HG02885 (cell line): ENCODE results near the gene RHO.
"Not testable (repeated sequence)": the region's sequence is repeated elsewhere in the genome, so short reads cannot be mapped to it uniquely, and the experiment has no call there.

Source experiments
- ATAC-seq: cut with Tn5 transposase; IDR thresholded peaks from one replicate; pipeline ENCODE4 v1.9.1; 2021; ENCODE audit warnings: mild to moderate bottlenecking; ENCODE audit not compliant: unreplicated experiment, poor library complexity

RHO gene

DNA sequence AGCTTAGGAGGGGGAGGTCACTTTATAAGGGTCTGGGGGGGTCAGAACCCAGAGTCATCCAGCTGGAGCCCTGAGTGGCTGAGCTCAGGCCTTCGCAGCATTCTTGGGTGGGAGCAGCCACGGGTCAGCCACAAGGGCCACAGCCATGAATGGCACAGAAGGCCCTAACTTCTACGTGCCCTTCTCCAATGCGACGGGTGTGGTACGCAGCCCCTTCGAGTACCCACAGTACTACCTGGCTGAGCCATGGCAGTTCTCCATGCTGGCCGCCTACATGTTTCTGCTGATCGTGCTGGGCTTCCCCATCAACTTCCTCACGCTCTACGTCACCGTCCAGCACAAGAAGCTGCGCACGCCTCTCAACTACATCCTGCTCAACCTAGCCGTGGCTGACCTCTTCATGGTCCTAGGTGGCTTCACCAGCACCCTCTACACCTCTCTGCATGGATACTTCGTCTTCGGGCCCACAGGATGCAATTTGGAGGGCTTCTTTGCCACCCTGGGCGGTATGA, at the start of gene RHO:
RHO (plus strand) TSS at position 51 of the 512 bp plus-strand sequence; CDS start at position 146, 95 bp downstream.
- no peak for ATAC-seq

DNA sequence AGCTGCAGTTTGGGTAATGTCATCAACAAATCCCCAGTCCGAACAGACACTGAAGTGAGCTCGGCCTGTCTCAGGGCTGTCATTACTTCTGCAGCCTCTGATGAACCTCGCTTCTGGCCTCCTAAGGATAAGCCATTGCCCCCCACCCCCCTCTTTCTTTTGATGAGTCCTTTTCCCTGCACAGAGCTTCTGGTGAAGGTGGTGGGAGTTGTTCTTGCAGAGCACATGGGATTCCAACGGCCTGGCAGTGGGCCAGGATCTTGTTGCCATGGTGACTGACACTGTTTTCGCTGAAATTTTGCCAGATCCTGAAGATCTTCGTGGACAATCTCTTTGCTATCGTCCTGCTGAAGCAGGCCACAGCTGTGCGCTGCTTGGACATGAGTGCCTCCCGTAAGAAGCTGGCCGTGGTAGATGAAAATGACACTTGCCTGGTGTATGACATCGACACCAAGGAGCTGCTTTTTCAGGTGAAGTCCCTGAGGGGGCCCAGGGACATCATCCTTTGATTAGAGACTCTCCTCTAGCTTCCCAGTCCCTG, 47.1 kb upstream of the RHO start:
- not testable (repeated sequence) for ATAC-seq

DNA sequence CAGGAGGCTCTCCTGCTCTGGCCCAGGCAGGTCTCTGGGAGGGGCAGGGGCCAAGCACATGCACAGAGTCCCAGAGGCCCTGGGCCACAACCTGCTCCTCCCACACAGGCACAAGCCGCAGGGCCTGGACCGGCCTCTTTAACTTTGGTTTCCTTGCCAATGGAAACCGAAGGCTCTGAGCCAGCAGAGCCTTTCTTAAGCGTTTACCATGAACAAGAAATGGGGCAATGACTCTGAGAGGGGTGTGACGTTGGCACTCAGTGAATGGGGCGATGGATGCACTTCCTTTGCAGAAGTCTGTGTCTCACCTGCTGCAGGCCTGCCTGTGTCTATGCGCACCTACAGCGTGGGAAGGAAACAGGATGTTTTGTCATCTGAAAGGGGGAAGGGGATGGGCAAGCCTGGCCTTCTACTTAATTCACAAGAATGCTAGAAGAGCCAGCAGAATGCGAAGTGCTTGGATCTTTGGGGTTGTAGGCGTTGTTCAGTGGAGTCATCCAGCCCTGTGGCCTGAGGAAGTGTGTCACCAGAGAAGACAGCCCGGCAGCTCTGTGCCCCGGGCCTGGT, 46.6 kb upstream of the RHO start:
- ATAC-seq: no peak

DNA sequence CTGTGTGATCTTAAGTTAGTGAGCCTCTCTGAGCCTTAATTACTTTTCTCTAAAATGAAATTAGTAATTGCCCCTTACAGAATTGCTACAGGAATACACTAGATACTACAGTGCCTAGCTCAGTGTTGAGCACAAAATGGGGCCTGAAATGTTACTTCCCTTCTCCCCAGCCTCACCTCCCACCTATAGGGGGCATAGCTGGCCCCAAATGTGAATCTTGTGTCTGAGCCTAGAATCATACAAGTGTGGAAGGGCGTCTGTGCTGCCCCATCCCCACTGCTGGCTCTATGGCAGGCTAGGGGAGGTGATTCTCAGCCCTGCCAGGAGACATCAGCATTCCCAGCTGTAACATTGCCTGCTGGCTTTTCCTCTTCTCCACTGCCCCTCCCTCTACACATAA, 45.7 kb upstream of the RHO start:
- ATAC-seq: no peak

DNA sequence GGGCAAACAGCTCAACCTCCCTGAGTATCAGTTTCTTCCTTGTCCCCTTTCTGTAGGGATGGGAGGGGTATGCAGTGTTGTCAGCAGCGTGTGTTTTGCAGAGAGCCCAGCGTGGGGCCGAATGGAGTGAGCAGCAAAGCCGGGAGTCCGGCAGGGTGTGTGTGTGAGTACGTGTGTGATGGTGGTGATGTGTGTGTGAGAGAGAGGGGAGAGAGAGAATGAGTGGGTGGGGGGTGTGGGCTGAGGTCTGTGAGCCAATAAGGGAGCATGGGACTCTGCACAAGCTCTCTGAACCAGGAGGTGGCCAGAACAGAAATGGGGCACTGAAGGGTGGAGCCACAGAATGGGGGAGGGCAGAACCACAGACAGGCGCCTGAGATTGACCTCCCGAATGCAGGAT, 44.6 kb upstream of the RHO start:
- ATAC-seq: no peak

DNA sequence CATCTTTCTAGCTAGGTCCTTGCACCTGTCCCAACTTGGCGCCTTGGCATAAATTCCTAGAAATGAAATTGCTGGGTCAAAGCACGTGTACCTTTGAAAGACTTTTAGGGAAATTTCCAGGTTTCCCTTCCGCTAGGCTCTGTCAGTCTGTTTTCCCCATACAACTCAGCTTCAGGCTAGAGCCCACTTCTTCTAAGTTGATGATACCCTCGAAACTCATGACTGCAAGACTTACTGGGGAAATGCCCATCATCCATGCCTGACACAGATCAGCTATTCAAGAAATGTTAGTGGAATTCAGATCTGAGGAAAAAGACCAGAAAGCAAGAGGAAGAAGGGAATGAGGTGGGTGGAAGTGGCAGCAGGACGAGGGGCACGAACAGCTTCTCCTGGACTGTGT, 43.3 kb upstream of the RHO start:
- not testable (repeated sequence) for ATAC-seq

DNA sequence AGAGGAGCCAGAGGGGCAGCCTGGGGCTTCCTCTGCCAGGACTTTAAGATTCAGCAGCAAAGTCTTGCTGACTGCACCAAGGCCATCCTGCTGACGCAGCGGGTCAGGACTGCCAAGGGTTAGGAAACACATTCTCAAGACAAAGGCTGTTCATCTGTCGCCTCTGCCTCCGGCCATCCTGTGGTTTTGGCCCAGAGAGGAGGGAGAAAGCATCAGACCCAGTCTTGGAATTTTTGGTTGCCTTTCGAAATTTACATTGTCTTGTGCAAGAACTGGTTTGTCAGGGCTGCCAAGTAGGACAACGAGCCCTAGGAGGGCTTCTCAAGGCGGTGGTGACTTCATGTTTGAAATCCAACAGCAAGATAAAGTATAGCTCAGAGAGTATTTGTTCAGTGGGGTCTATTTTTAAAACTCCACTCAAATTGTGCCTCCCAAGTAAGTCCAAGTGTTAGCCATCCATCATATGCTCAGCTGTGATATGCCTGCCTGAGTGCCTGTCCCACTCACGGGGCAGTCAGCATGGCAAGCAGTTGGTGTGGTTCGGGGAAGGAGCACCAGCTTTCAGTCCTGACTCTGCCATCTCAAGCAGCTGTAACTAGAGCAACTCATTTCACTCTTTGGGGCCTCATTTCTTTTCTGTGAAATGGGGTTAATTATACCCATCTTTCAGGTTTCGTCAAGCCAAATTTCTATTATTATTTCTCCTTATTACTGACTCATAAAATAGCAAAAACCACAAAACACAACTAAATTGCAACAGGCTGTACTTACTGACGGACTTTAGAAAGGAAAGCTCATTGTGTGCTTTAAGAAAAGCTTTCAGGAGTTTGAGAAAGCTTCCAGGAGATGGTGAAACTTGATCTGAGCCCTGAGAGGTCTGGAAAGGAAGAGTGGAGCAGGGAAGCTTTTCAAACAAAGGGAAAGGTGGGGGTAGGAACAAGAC, 42.4 kb upstream of the RHO start:
- no peak for ATAC-seq

DNA sequence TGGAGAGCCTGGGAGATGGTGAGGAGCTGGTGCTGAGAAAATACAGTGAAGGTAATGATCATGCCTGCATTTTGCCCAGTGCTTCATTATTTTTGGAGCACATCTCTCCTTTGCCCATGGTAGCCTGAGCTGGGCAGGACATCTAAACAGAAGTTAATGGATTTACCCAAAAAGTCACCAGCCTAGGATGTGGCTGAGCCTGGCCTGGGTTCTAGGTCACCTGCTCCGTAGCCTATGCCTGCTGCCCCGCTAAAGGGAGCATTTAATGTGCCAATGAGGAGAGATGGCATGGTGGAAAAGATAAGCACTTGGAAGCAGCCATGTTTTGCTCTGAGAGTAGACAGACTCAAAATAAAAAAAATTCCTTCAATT, 41.8 kb upstream of the RHO start:
- no peak for ATAC-seq

DNA sequence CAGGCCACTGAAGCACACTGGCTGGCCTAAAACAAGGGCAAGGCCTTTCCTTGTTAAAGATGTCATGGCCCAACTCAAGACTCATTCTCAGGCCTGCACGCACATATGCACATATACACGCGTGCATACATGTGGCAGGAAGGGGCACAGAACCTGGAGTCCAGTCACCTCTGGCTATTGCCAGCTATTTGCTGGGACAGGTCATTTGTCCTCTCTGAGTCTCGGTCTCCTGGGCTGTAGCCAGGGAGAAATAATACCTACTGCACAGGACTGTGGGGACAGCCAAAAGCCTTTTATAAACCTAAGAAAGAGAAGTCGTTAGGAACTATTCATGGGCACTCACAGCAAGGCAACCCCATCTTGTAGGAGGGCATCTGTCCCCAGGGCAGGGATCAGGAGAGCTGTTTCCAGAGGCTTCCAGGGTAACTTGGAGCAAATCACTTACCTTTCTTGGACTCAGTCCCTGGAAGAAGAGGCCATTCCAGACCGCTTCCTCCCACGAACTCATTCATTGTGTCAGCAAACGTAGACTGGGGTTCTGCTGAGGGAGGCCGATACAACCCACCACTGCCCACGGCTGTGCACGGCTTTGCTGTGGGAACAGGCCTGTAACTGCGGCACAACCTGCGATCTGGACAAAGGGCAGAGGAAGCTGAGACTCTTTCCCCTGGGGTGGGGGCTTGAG, 41.1 kb upstream of the RHO start:
- ATAC-seq: no peak

DNA sequence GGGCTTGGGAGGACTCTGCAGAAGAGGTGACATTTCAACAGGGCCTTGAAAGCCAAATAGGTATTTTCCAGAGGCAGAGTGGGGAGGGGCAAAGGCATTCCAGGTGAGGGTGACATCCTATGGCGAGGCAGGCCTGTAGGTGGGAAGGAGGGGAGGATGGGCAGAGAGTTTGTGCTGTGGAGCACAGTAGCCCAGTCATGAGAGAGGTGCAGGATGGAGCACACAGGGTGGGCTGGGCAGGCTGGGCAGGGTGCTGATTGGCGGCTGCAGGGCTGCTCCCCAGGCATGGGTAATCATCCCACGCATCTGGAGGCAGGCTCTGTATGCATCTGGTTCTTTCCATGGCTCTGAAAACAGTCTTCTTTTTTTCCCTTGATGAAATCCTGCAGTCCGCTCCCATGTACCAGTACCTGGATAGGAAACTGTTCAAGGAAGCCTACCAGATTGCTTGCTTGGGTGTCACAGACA, 40.5 kb upstream of the RHO start:
- ATAC-seq: not testable (repeated sequence)

DNA sequence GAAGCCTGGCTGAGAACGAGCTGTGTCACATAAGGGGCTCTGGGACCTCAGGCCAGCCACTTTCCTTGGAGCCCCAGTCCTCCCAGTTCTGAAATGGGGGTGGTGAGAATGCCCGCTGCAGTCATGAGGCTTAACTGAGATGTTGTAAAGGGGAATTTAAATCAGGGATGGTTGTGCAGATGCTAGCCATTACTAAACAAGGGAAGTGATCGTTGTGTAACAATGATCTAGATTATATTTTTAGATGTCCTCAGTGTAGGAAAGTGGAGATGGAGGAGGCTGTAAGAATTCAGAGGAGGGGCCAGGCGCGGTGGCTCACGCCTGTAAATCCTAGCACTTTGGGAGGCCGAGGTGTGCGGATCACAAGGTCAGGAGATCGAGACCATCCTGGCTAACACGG, 39.2 kb upstream of the RHO start:
- ATAC-seq: not testable (repeated sequence)

DNA sequence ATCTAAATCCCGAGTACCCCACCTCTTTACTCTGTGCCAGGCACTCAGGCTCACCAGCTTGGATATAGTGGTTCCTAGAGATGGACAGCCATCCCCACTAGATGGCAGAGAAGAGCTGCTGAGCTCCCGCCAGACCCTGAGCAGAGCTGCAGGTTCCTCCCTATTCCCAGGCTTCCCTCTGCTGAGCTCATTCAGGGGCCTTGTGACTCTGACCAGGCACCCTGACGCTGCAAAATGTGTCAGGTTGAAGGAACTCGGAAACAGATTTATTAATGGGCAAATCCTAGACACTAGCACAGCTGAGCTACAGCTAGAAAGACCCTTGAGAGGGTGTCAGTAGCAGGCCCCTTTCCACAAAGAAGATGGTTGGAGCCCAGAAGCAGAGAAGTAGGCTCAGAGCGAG, 38.2 kb upstream of the RHO start:
- ATAC-seq: no peak

DNA sequence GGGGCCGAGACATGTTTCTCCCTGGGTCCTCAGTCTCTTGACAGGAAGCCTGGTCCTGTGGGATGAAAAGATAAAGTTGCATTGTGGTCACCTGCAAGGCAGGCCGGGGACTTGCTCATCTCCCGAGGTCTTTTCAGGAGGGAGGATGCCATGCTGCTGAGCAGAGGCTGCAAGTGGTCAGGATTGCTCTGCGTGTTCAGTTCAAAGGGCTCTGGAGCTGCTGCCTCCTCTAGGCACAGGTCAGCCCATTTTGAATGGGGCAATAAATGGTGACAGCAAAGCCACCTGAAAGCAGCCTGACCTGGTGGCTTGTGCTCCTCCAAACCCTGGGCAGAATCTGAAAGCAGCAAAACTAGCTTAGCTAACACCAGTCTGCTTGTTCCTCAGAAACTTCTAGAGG, 37.4 kb upstream of the RHO start:
- ATAC-seq: not testable (repeated sequence)

DNA sequence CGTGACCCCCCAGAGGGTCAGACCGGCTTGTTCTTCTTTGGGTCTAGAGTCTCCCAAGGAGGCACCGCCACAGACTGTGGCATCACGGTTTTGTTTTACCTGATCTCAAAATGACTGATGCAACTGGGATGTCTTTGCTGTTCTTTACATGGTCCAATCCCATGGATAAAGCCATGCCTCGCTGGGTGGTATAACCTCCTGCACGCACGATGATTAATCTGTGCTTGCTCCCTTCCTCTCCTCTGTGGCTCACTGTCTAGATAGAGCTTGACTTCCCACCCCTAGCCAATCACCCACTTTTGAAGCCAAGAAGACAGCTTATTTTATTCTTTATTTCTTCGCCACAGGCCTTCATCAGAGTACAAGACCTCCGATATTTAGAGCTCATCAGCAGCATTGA, 36.6 kb upstream of the RHO start:
- no peak for ATAC-seq

DNA sequence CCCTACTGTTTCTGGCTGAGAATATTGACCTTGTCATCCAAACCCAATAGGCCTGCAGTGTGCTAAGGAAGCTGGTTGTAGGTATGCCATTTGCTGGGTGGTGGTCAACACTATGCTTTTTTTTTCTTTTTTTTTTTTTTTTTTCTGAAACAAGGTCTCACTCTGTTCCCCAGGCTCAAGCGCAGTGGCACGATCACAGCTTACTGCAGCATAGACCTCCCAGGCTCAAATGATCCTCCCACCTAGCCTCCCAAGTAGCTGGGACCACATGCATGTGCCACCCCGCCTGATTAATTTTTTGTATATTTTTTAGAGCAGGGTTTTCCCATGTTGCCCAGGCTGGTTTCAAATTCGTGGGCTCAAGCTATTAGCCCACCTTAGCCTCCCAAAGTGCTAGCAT, 35.7 kb upstream of the RHO start:
- ATAC-seq: no peak

DNA sequence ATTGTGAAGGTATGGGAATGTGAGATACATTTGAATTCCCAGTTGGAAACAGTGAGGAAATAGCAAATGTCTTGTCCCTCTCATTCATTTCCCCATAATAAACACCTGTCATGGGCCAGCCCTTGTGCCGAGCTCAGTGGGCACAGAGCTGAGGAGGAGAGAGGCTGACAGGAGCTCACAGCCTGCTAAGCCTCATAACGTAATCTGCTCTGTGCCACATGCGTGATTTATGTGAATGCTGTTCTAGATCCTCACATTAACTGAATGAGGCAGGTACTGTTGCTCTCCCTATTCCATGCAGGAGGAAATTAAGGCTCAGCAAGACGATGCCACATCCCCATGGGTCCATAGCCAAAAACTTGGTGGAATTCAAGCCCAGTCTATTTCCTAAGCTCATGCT, 35.2 kb upstream of the RHO start:
- no peak for ATAC-seq

DNA sequence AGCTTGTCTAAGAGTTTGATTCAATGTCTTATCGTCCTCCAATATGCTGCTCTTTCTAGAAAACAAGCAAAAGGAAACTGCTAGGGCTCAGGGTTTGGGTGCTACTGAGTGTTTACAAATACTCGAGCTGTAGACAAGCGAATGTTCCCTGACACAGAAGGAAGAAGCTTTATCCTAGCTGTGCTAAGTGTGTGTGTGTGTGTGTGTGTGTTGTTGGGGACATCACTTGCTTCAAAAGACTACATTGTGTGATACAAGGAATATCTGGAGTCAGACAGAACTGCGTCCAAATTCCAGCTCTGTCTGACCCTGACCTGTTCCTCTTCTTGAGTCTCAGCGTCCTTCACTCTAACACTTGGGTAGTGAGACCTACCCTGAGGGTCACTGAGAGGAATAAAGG, 33.9 kb upstream of the RHO start:
- not testable (repeated sequence) for ATAC-seq

DNA sequence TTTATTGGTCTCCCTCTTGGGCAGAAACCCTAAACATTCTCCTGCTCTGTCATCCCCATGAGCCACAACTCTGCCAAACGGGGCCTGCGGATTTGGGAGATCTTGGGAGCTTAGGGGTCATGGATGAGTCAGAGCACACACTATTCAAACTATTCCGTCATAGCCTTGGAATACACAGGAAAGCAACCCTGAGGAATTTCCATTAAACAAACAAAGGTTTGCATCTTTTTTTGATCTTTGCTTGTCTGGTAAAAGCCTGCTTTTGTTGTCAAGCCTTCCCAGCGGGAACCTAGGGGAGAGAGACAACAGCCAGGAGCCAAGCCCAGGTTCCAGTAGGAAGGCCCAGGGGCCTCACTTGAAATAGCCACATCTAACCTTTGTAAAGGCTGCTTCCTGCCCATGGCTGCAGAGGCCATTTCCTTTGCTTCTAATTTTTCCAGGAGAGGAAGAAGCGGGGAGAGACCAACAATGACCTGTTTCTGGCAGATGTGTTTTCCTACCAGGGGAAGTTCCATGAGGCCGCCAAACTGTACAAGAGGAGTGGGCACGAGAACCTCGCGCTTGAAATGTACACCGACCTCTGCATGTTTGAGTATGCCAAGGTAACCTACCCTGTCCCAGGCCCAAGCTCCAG, 33.3 kb upstream of the RHO start:
- not testable (repeated sequence) for ATAC-seq

DNA sequence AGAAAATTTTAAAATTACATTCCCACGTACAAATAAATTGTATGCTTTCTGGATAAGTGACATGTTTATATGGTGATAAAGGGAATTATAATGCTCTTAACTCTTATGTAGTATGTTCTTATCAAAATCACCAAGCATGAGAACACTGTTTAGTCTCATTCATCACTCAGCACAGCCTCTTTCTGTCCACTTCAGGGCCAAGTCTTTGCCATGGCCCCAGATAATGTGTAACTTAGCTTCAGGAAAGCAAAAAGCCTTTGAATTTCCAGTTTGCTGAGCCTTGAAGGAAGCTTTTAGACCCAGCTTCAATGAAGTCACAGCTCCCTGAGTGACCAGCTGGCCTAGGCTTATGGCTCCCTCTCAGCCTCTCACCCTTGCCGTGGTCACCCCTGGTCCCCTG, 30.6 kb upstream of the RHO start:
- ATAC-seq: not testable (repeated sequence)
